Epithelial cell of esophagus (primary cell): ENCODE results near the gene STK11.

Experiments
- DNase-seq: peaks from one replicate; pipeline ENCODE4 v3.0.0; 2010; ENCODE audit warnings: low read depth
- H3K4me3 ChIP-seq: 2 replicates; pipeline ENCODE4 v1.5.1; 2011; ENCODE audit warnings: mild to moderate bottlenecking, low read length, control low read depth
- CTCF ChIP-seq: IDR thresholded peaks from 2 replicates; pipeline ENCODE4 v1.5.1; 2011; ENCODE audit warnings: low read depth, mild to moderate bottlenecking, low read length, control low read depth, inconsistent platforms; ENCODE audit not compliant: insufficient read depth; ENCODE audit errors: missing control alignments

STK11 gene

DNA sequence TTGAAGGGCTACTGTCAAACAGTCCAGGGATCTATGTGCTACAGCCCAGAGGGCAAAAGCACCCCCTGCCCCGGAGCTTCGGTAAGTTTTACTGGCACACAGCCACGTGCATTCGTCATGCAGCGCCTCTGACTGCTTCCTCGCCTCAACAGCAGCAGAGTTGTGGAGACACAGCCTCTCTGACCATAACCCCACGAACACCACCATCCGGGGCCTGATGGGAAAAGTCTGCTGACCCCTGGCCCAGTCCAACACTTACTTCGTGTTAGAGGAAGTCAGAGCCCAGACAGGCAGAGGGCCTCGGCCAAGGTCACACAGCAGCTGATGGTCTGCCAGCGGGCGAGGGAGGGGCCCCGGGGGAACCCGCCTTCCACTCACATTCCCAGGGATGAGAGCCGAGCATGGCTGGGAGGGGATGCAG is 27.1 kb downstream of the STK11 start:
- peak; percentile 50 for DNase-seq
- H3K4me3 ChIP-seq = no peak overlapping the region
- no peak for TF ChIP-seq CTCF

- no peak for DNase-seq
- H3K4me3 ChIP-seq = no peak overlapping the region
- TF ChIP-seq CTCF = no peak
Observed at GRCh38 chr19:1233115-1233667, 27.6 kb downstream of the STK11 start.

- TF ChIP-seq CTCF = no peak
- no peak overlapping the region for H3K4me3 ChIP-seq
- DNase-seq = no peak
Observed at GRCh38 chr19:1234051-1234954, 28.7 kb downstream of the STK11 start.

- no peak overlapping the region for H3K4me3 ChIP-seq
- TF ChIP-seq CTCF = no peak
- no peak for DNase-seq
Observed at GRCh38 chr19:1234955-1235380, 29.4 kb downstream of the STK11 start.

- TF ChIP-seq CTCF = no peak
Observed at GRCh38 chr19:1235625-1236538, 30.3 kb downstream of the STK11 start.

GRCh38 chr19:1236576-1236975 is 31.0 kb downstream of the STK11 start:
- no peak for TF ChIP-seq CTCF
- peak overlapping the region; percentile 55 for H3K4me3 ChIP-seq
- DNase-seq = no peak

More at GRCh38 chr19:1235625-1236538, 30.3 kb downstream of the STK11 start:
- peak; percentile 46 for DNase-seq
- H3K4me3 ChIP-seq = peak overlapping the region; percentile 26
